Anterior cingulate cortex (tissue), 58 donors: ENCODE results near the gene VWA1.
"Not testable (repeated sequence)": the region's sequence is repeated elsewhere in the genome, so short reads cannot be mapped to it uniquely, and the experiment has no call there.

Source experiments
- DNase-seq, 58 donors: peaks; one replicate each; lab custom pipeline; 2025; lab: John Stamatoyannopoulos, UW

VWA1 gene

GRCh38 chr1:1421907-1422464 lies 13.5 kb upstream of the VWA1 start:
- no peak for DNase-seq

GRCh38 chr1:1422465-1423244 lies 12.8 kb upstream of the VWA1 start:
- peak in 2 of 58 donors; percentile 31 to 65 for DNase-seq

- no peak for DNase-seq
These were observed 12.3 kb upstream of the VWA1 start for GRCh38 chr1:1423245-1423597.

GRCh38 chr1:1424707-1425106 lies 10.8 kb upstream of the VWA1 start:
- no peak for DNase-seq

- no peak for DNase-seq
These were observed 10.1 kb upstream of the VWA1 start for GRCh38 chr1:1425426-1425752.

GRCh38 chr1:1425753-1426495 lies 9.6 kb upstream of the VWA1 start:
- DNase-seq, result peak in 42 of 58 donors; percentile 19 to 87 (median 67)

- peak in 38 of 58 donors; percentile 30 to 90 (median 66) for DNase-seq
These were observed 8.9 kb upstream of the VWA1 start for GRCh38 chr1:1426496-1427105.

GRCh38 chr1:1427106-1427819 lies 8.2 kb upstream of the VWA1 start:
- DNase-seq, result peak in 26 of 58 donors; percentile 24 to 83 (median 62)

- peak in 3 of 58 donors; percentile 22 to 57 (median 52) for DNase-seq
These were observed 7.7 kb upstream of the VWA1 start for GRCh38 chr1:1427820-1428148.

GRCh38 chr1:1428174-1428573 lies 7.3 kb upstream of the VWA1 start:
- peak in 2 of 58 donors; percentile 57 to 59 for DNase-seq

GRCh38 chr1:1428967-1429366 lies 6.5 kb upstream of the VWA1 start:
- DNase-seq, result not testable (repeated sequence)

- DNase-seq, result no peak
These were observed 5.8 kb upstream of the VWA1 start for GRCh38 chr1:1429671-1430073.

GRCh38 chr1:1430114-1430982 lies 5.1 kb upstream of the VWA1 start:
- DNase-seq, result peak in 48 of 58 donors; percentile 25 to 84 (median 62)

GRCh38 chr1:1430992-1431844 lies 4.3 kb upstream of the VWA1 start:
- peak in 1 of 58 donors; percentile 62 for DNase-seq

GRCh38 chr1:1431845-1432273 lies 3.6 kb upstream of the VWA1 start:
- peak in 4 of 58 donors; percentile 38 to 58 (median 50) for DNase-seq

- peak in 5 of 58 donors; percentile 19 to 56 (median 34) for DNase-seq
These were observed 3.1 kb upstream of the VWA1 start for GRCh38 chr1:1432274-1432950.

GRCh38 chr1:1432951-1433803 lies 2.3 kb upstream of the VWA1 start:
- DNase-seq, result peak in 46 of 58 donors; percentile 24 to 90 (median 68)
